ENCODE data around the gene FIGN. TPM values are rescaled to one million over a fixed set of nuclear protein-coding genes. Genes with fewer than 3 reads are reported as not detected.

The FIGN gene
- total and polyA plus RNA-seq, 9 of the 15 experiments (the other 6 are each of a cell fraction or from before 2014, with no cell fraction given) = 0.02 TPM; not detected in 8

DNA sequence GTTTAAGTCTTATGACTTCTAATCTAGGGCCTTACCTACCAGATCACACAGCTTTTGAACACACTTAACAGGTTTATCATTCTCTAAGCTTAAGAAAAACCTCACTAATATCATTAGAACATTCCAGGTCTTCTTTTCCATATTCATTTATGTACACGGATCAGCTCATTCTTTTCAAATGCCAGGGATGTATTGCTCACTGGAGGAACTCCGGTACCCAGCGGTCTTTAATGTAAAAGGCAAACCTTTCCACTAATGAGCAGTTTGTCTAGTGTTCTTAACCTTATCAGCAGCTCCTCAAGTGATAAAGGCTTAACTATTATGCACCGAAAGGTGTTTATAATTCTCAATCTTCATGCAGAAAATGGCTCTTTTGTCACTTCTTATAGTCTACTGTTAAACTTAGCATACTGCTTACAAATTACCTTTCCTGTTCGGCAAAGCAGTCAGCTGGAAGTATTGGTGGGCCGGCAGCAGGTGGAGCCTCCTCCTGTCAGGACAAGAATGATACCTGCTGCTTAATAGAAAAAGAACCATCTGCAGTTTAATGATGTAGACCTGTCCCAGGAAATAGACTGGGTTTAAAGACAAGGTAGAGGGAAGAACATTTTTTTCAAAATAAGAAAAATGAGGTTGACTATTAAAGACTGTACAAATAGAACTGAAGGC, 142.7 kb downstream of the FIGN start (continued):
- TF ChIP-seq TFAM (CRISPR knock-in tag; conservative IDR thresholded peaks at IDR 0.05) = no peak
- TF ChIP-seq TRIM24 (IDR thresholded peaks at IDR 0.05) = no peak
- no peak for TF ChIP-seq ZNF316 (IDR thresholded peaks at IDR 0.05)
- no peak for TF ChIP-seq EP300 (IDR thresholded peaks at IDR 0.05; ENCODE audit: low read length)
- TF ChIP-seq, protein P1, sequence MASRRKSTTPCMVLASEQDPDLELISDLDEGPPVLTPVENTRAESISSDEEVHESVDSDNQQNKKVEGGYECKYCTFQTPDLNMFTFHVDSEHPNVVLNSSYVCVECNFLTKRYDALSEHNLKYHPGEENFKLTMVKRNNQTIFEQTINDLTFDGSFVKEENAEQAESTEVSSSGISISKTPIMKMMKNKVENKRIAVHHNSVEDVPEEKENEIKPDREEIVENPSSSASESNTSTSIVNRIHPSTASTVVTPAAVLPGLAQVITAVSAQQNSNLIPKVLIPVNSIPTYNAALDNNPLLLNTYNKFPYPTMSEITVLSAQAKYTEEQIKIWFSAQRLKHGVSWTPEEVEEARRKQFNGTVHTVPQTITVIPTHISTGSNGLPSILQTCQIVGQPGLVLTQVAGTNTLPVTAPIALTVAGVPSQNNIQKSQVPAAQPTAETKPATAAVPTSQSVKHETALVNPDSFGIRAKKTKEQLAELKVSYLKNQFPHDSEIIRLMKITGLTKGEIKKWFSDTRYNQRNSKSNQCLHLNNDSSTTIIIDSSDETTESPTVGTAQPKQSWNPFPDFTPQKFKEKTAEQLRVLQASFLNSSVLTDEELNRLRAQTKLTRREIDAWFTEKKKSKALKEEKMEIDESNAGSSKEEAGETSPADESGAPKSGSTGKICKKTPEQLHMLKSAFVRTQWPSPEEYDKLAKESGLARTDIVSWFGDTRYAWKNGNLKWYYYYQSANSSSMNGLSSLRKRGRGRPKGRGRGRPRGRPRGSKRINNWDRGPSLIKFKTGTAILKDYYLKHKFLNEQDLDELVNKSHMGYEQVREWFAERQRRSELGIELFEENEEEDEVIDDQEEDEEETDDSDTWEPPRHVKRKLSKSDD (conservative IDR thresholded peaks at IDR 0.05; ENCODE audit: low read length) = no peak
- no peak for TF ChIP-seq KAT2B (IDR thresholded peaks at IDR 0.05; ENCODE audit: low read depth, low read length)

DNA sequence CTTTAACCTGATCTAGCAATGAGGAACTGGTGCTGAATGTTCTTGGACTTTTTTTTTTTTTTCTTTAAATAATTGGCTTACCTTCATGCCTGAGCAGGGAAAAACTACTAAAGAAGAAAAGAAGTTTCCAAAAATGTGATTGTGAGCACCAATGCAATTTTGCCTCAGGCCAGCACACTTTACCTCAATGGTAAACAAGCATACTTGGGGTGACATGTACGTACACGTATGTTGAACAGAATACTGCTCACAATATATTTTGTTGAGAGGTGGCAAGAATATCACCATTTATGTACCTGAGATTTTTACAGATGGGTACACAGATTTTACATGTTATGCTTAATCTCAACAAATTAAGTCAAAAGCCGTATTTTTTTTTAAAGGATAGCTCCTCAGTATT, 144.3 kb downstream of the FIGN start:
- FAIRE-seq = no peak
- BruUV-seq (replicated peaks) = no TSS peak
- H3K36me3 ChIP-seq (ENCODE audit: control insufficient read depth, insufficient read depth, low read length) = no peaks in the 10 kb centered on the region
- ChIA-PET POLR2A (no interaction called here), CTCF (ENCODE audit: low intra/inter-chr PET ratio) (no interaction called here)
- no peak overlapping the region for H3K27ac ChIP-seq (ENCODE audit: extremely low read depth, low read depth, low read length)
- no peak for DNase-seq (ENCODE audit: extremely low read depth in 1 of 4, low spot score in 3 of 4)
- no peak overlapping the region for H2AFZ ChIP-seq (ENCODE audit: low read depth, low read length)
- no peaks in the 10 kb centered on the region for H3K4me1 ChIP-seq (replicated peaks in 1 of 2; ENCODE audit: control insufficient read depth in 2 of 2, insufficient read depth in 2 of 2, low read length in 2 of 2)
- no peaks in the 10 kb centered on the region for H3K9me1 ChIP-seq (ENCODE audit: control insufficient read depth, insufficient read depth, low read length)
- H3K4me3 ChIP-seq = no peak overlapping the region
- intact Hi-C loops (cut with micrococcal nuclease) (no loop called here), in situ Hi-C loops (cut with MboI) (no loop called here)
- H3K9ac ChIP-seq (ENCODE audit: insufficient read depth in 1 of 2, low read depth in 2 of 2, low read length in 2 of 2) = no peak overlapping the region
- 2% methylated on average over 3 of the region's 3 CpGs for WGBS (ENCODE audit: insufficient coverage, low coverage, missing lambda C conversion rate)
- no peaks in the 10 kb centered on the region; the same call in none of the 2 replicates for H3K9me3 ChIP-seq (replicated peaks; ENCODE audit: control insufficient read depth, insufficient read depth, low read depth, low read length)
- H4K20me1 ChIP-seq (replicated peaks; ENCODE audit: control insufficient read depth, insufficient read depth, low read length) = no peaks in the 10 kb centered on the region
- H3K27me3 ChIP-seq (ENCODE audit: control insufficient read depth in 2 of 2, insufficient read depth in 2 of 2, low read length in 2 of 2) = no peaks in the 10 kb centered on the region
- H3K4me2 ChIP-seq (ENCODE audit: insufficient read depth, low read length) = no peak overlapping the region
- no peak for ATAC-seq
- H3K79me2 ChIP-seq (ENCODE audit: control insufficient read depth, insufficient read depth, low read length) = no peaks in the 10 kb centered on the region
- no peak for TF ChIP-seq ZNF354B (CRISPR knock-in tag; IDR thresholded peaks at IDR 0.05)
- TF ChIP-seq MCM2 (IDR thresholded peaks at IDR 0.05; ENCODE audit: low read depth) = no peak
- TF ChIP-seq, protein P2, sequence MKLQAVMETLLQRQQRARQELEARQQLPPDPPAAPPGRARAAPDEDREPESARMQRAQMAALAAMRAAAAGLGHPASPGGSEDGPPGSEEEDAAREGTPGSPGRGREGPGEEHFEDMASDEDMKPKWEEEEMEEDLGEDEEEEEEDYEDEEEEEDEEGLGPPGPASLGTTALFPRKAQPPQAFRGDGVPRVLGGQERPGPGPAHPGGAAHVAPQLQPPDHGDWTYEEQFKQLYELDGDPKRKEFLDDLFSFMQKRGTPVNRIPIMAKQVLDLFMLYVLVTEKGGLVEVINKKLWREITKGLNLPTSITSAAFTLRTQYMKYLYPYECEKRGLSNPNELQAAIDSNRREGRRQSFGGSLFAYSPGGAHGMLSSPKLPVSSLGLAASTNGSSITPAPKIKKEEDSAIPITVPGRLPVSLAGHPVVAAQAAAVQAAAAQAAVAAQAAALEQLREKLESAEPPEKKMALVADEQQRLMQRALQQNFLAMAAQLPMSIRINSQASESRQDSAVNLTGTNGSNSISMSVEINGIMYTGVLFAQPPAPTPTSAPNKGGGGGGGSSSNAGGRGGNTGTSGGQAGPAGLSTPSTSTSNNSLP (IDR thresholded peaks at IDR 0.05; ENCODE audit: borderline replicate concordance, low read depth, low read length) = no peak
- TF ChIP-seq, protein P3, sequence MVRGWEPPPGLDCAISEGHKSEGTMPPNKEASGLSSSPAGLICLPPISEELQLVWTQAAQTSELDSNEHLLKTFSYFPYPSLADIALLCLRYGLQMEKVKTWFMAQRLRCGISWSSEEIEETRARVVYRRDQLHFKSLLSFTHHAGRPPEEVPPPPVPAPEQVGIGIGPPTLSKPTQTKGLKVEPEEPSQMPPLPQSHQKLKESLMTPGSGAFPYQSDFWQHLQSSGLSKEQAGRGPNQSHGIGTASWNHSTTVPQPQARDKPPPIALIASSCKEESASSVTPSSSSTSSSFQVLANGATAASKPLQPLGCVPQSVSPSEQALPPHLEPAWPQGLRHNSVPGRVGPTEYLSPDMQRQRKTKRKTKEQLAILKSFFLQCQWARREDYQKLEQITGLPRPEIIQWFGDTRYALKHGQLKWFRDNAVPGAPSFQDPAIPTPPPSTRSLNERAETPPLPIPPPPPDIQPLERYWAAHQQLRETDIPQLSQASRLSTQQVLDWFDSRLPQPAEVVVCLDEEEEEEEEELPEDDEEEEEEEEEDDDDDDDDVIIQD (CRISPR knock-in tag; IDR thresholded peaks at IDR 0.05) = no peak
- TF ChIP-seq HDGF (IDR thresholded peaks at IDR 0.05) = no peak
- no peak for TF ChIP-seq ZNF217 (CRISPR knock-in tag; IDR thresholded peaks at IDR 0.05)
- TF ChIP-seq, protein P4, sequence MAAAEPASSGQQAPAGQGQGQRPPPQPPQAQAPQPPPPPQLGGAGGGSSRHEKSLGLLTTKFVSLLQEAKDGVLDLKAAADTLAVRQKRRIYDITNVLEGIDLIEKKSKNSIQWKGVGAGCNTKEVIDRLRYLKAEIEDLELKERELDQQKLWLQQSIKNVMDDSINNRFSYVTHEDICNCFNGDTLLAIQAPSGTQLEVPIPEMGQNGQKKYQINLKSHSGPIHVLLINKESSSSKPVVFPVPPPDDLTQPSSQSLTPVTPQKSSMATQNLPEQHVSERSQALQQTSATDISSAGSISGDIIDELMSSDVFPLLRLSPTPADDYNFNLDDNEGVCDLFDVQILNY (CRISPR knock-in tag; IDR thresholded peaks at IDR 0.05) = no peak
- no peak for TF ChIP-seq CBFA2T3 (IDR thresholded peaks at IDR 0.05)
- no peak for TF ChIP-seq POLR3A (IDR thresholded peaks at IDR 0.05; ENCODE audit: borderline replicate concordance, extremely low read depth, insufficient read depth, insufficient read length)
- TF ChIP-seq TEAD4 (IDR thresholded peaks at IDR 0.05; ENCODE audit: low read length) = no peak
- no peak for TF ChIP-seq TEAD4 (CRISPR knock-in tag; IDR thresholded peaks at IDR 0.05; ENCODE audit: borderline replicate concordance)

Data from K562 (cell line).